OCI-LY3 (cell line): ENCODE data around the gene KLRK1.
"Not testable (repeated sequence)": the region's sequence is repeated elsewhere in the genome, so short reads cannot be mapped to it uniquely, and the experiment has no call there.

Experiments used
- H2AFZ ChIP-seq: fragments of 200-600, 300-600 bp; shearing (Covaris generic); 2 replicates; pipeline ENCODE4 v1.6.0; 2014; ENCODE audit warnings: antibody characterized with exemption, low read depth, low read length
- H3K27ac ChIP-seq: fragments of 200-600, 300-600 bp; sonication (generic); 2 replicates; pipeline ENCODE4 v1.5.1; 2014; ENCODE audit warnings: mild to moderate bottlenecking, low read length, moderate library complexity, mixed read lengths
- H3K27me3 ChIP-seq: fragments of 200-600, 300-600 bp; sonication (generic); 2 replicates; pipeline ENCODE4 v1.6.1; 2014; ENCODE audit warnings: low read depth, low read length, mixed read lengths
- H3K36me3 ChIP-seq: fragments of 200-600, 300-600 bp; sonication (generic); replicated peaks from 2 replicates; pipeline ENCODE3; 2014; ENCODE audit warnings: low read depth, low read length, mixed read lengths
- H3K4me1 ChIP-seq: fragments of 300-600, 200-600 bp; sonication (generic); 2 replicates; pipeline ENCODE4 v1.6.1; 2014; ENCODE audit warnings: low read length, mixed read lengths
- H3K4me2 ChIP-seq: fragments of 200-600, 300-600 bp; sonication (generic); 2 replicates; pipeline ENCODE4 v1.6.1; 2014; ENCODE audit warnings: low read length, mixed read lengths
- H3K4me3 ChIP-seq: fragments of 300-600, 200-600 bp; sonication (generic); 2 replicates; pipeline ENCODE4 v1.5.1; 2014; ENCODE audit warnings: antibody characterized with exemption, mild to moderate bottlenecking, low read length, moderate library complexity
- H3K79me2 ChIP-seq: fragments of 300-600, 200-600 bp; shearing (Covaris generic); 2 replicates; pipeline ENCODE4 v1.6.1; 2014; ENCODE audit warnings: mild to moderate bottlenecking, low read length, mixed read lengths
- H3K9ac ChIP-seq: fragments of 300-600, 200-600 bp; shearing (Covaris generic); 2 replicates; pipeline ENCODE4 v1.6.0; 2014; ENCODE audit warnings: mild to moderate bottlenecking, low read length, moderate library complexity
- H3K9me3 ChIP-seq: fragments of 200-600, 300-600 bp; shearing (Covaris generic); 2 replicates; pipeline ENCODE4 v1.6.1; 2014; ENCODE audit warnings: low read length, mixed read lengths; ENCODE audit not compliant: insufficient read depth
- H4K20me1 ChIP-seq: fragments of 200-600, 300-600 bp; sonication (generic); 2 replicates; pipeline ENCODE4 v1.6.1; 2016; ENCODE audit warnings: low read length, mixed read lengths; ENCODE audit not compliant: insufficient read depth
- EZH2phosphoT487 ChIP-seq: fragments of 200-600 bp; shearing (Covaris generic); IDR thresholded peaks from 2 replicates; pipeline ENCODE4 v1.6.1; 2018; ENCODE audit warnings: antibody characterized with exemption, mixed run types, low read depth
- TF ChIP-seq, protein P1 (sequence below): fragments of 200-600, 300-600 bp; sonication (generic); IDR thresholded peaks from 2 replicates; pipeline ENCODE4 v1.5.1; 2014; ENCODE audit warnings: antibody characterized with exemption, low read length, low read depth

Gene KLRK1

GRCh38 chr12:10388624-10389413 lies 1.0 kb downstream of the KLRK1 start:
- Histone ChIP-seq H3K79me2 (no peaks in the 10 kb centered on the region), H2AFZ (no peak overlapping the region), H4K20me1 (no peaks in the 10 kb centered on the region), H3K9ac (no peak overlapping the region), H3K36me3 (no peaks in the 10 kb centered on the region), H3K4me3 (no peak overlapping the region), H3K27me3 (no peaks in the 10 kb centered on the region), H3K9me3 (no peaks in the 10 kb centered on the region), H3K27ac (no peak overlapping the region), H3K4me1 (peaks cover 24% of the 10 kb centered on the region), H3K4me2 (no peak overlapping the region)
- TF ChIP-seq, protein P1, sequence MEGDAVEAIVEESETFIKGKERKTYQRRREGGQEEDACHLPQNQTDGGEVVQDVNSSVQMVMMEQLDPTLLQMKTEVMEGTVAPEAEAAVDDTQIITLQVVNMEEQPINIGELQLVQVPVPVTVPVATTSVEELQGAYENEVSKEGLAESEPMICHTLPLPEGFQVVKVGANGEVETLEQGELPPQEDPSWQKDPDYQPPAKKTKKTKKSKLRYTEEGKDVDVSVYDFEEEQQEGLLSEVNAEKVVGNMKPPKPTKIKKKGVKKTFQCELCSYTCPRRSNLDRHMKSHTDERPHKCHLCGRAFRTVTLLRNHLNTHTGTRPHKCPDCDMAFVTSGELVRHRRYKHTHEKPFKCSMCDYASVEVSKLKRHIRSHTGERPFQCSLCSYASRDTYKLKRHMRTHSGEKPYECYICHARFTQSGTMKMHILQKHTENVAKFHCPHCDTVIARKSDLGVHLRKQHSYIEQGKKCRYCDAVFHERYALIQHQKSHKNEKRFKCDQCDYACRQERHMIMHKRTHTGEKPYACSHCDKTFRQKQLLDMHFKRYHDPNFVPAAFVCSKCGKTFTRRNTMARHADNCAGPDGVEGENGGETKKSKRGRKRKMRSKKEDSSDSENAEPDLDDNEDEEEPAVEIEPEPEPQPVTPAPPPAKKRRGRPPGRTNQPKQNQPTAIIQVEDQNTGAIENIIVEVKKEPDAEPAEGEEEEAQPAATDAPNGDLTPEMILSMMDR, result no peak
- no peak for TF ChIP-seq EZH2phosphoT487

DNA sequence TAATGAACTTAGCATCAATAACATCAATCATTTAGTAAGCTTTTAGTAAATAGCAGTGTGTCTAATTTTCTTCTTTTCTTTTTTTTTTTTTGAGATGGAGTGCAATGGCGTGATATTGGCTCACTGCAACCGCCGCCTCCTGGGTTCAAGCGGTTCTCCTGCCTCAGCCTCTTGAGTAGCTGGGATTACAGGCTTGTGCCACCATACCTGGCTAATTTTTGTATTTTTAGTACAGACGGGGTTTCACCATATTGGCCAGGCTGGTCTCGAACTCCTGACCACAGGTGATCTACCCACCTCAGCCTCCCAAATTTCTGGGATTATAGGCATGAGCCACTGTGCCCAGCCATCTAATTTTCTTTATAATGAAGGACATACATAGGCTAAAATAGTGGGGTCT lies 2.3 kb downstream of the KLRK1 start:
- not testable (repeated sequence) for H3K27ac ChIP-seq, H2AFZ ChIP-seq

DNA sequence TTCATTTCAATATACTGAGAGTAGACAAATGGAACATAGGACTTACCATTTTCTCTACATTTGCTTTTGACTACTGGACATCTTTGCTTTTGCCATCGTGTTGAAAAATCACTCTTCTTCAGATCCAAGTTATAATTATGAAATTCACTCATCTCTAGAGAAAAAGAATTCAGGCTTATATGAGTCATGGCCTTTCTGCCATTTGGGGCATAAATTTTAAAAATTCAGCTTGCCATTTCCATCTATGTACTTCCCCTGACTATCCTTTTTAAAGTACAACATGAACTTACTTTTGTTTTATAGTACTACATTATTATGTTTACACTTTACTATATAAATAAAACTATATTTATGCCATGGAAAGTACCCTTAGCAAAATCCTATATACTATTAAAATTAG lies 3.0 kb downstream of the KLRK1 start:
- no peak overlapping the region for H3K4me2 ChIP-seq
- no peak overlapping the region for H3K4me3 ChIP-seq
- TF ChIP-seq, protein P1, result no peak
- no peak for TF ChIP-seq EZH2phosphoT487
- H4K20me1 ChIP-seq, result no peaks in the 10 kb centered on the region
- no peak overlapping the region for H3K9ac ChIP-seq
- H3K9me3 ChIP-seq, result no peaks in the 10 kb centered on the region
- peaks cover 4% of the 10 kb centered on the region for H3K4me1 ChIP-seq
- no peak overlapping the region for H3K27ac ChIP-seq
- H2AFZ ChIP-seq, result no peak overlapping the region
- no peaks in the 10 kb centered on the region for H3K36me3 ChIP-seq
- no peaks in the 10 kb centered on the region for H3K79me2 ChIP-seq
- no peaks in the 10 kb centered on the region for H3K27me3 ChIP-seq

More for the DNA sequence above, 2.3 kb downstream of the KLRK1 start:
- not testable (repeated sequence) for H3K9ac ChIP-seq, H3K4me2 ChIP-seq, H4K20me1 ChIP-seq, H3K36me3 ChIP-seq, H3K4me3 ChIP-seq, H3K79me2 ChIP-seq, H3K27me3 ChIP-seq, H3K9me3 ChIP-seq
- H3K4me1 ChIP-seq, result peaks cover 11% of the 10 kb centered on the region

DNA sequence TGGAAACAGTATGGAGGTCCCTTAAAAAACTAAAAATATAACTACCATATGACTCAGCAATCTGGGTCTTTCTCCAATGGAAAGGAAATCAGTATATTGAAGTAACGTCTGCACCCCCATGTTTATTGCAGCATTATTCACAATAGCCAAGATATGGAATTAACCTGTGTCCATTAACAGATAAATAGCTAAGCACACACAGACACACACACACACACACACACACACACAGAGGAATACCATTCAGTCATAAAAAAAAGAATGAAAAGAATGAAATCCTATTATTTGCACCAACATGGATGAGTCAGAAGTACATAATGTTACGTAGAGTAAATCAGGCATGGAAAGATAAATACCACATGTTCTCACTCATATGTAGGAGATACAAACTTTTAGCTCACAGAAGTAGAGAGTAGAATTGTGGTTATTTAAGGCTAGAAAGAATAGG lies 4.7 kb downstream of the KLRK1 start:
- no peaks in the 10 kb centered on the region for H3K9me3 ChIP-seq
- H4K20me1 ChIP-seq, result no peaks in the 10 kb centered on the region
- H3K4me3 ChIP-seq, result no peak overlapping the region
- no peak overlapping the region for H3K27ac ChIP-seq
- H3K4me1 ChIP-seq, result no peaks in the 10 kb centered on the region
- no peak overlapping the region for H2AFZ ChIP-seq
- H3K79me2 ChIP-seq, result no peaks in the 10 kb centered on the region
- TF ChIP-seq EZH2phosphoT487, result no peak
- TF ChIP-seq, protein P1, result no peak
- no peaks in the 10 kb centered on the region for H3K27me3 ChIP-seq
- H3K36me3 ChIP-seq, result no peaks in the 10 kb centered on the region
- H3K4me2 ChIP-seq, result no peak overlapping the region
- no peak overlapping the region for H3K9ac ChIP-seq
